Stimulated activated CD4-positive, alpha-beta T cell treated with anti-CD3 and anti-CD28 coated beads, Interleukin-12 subunit alpha, Interleukin-12 subunit beta, amount 100 ng/mL, for 4 hours (primary cell): ENCODE measurements around the gene CAMTA1.
A peak's percentile ranks its signal among the peaks of the same experiment; 100 is the strongest.

Experiments used
- DNase-seq: peaks from one replicate; pipeline ENCODE4 v3.0.0-alpha.2; 2020

CAMTA1 gene

DNA sequence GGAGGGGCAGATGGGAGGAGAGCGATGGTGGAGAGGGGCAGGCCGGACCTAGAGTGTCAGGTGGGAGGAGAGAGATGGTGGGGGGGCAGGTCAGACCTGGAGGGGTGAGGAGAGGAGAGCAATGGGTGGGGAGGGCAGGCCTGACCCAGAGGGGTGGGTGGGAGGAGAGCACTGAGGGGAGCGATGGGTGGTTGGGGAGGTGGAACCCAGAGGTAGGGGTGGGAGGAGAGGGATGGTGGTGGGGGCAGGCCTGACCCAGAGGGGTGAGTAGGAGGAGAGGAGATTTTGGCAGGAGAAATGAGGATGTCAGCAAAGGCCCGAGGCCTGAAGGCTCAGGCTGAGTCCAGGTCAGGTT, 828.6 kb downstream of the CAMTA1 start:
- no peak for DNase-seq

DNA sequence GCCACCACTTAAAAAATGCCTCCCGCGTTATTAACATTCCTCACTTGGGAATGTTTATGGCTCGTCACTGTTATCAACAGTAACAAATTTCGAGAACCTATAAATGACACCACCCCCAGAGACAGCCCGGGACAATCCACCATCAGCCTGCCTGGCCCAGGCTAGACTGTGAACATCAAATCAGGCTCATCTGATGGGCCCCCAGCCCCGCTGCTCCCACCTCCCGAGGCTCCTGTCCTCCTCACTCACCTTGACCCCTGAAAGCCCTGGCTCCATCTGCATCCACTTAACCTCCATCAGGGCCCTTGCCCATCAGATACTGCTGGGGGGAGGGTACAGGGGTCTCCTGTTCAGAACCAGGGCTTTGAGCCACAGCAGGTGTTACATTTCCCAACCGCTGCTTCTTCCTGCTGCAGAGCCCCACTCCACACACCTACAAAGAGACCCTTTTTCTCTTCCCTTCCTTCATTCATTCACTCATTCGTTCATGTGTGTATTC, 829.4 kb downstream of the CAMTA1 start:
- DNase-seq, result no peak

DNA sequence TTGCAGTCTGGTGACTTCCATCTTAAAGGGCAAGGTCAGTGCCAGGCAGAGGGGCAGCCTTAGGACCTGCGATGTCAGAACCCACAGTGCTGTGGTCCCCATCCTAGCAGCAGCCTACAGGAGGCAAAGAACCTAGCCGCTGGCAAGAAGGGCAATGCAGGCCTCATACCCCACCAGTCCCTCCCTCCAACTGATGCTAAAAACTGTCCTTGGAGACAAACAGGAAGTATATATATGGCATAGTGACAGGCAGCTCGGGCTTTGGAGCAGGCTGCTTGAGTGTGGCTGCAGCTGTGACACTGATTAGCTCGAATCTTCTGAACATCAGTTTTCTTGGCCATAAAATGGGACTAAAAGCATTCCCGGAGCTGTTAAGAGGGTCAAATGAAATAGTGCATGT, 829.9 kb downstream of the CAMTA1 start:
- DNase-seq, result no peak

DNA sequence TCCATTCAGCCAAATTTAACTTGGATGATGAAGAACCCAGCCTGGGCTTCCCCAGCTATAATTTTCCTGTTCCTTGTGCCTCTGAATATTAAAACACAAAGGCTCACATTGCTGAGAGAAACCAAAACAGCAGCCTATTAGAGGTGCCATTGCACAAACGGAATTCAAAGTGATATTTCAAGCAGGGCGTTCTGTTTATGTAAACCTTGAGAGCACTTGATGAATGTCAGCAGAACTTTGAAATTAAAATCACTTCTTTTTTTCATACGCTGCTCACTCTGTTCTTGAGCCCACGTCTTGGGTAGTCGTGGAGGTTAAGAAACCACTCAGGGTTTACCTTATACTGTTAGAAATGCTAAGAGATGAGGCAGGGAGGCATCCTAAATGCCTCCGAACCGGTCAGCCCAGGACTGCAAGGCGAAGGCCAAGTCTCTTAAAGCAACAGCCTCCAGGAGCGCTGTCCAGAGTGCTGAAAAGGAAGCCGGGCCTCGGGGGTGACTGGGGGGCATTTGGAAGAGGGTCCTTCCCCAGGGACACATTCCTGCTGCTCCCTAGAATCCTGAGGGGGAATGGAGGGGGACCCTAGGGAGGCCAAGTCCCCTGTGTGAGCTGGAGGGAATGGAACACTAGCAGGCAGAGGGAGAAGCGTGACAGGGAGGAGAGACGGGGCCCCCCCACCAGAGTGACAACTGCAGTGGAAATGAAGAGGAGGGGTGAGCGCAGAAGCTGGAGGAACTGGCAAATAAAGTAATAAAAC, 831.0 kb downstream of the CAMTA1 start:
- DNase-seq, result peak; percentile 13

DNA sequence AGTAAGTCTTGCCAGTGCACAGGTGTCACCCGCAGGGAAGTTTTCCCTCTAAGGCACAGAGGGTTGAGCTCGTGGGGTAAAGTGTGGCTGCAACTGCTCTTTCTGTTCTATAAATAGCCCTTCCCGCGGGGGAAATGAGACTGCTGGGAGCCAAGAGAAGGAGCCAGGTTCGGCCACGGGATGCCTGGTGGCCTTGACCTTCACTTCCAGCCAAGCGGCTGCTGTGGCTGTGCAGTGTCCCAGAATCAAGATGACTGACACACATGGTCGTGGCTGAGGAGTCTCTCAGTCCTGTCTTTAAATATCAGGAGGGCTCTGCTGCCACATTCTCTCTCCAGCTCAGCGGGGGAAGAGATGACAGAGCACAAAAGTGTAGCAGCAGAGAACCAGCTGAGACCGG, 831.7 kb downstream of the CAMTA1 start:
- no peak for DNase-seq

DNA sequence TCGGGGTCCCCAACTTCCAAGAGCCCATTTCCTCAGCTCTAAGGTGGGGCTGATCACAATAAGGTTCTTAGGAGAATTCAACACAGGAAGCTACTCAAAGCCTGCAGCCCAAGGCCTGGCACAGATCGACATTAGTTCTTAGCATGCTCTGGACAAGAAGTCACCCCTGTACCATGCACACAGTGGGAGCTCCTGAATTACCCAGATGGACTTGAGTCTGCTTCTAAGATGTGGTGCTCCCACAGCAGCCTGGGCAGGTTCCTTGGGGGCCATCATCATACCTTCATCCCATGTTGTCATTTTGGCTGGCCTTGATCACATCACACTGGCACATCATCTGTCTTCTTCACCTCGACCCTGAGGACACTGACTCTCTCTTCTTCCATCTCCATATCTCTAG, 832.6 kb downstream of the CAMTA1 start:
- no peak for DNase-seq

DNA sequence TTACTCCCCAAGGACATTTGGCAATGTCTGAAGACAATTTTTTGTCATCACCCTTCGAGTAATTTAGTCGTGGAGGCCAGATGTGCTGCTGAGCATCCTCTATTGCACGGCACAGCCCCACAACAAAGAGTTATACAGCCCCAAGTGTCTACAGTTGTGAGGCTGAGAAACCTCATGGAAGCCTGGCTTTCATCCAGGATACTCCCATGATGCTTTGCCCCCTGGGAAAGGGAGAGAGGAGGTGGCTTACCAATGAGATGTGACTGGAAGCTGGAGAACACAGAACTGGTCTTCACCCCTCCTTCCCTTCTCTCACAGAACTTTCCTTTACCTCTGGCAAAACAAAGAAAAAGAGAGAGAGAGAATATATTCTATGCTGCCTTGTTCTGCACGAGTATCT, 834.9 kb downstream of the CAMTA1 start:
- no peak for DNase-seq

DNA sequence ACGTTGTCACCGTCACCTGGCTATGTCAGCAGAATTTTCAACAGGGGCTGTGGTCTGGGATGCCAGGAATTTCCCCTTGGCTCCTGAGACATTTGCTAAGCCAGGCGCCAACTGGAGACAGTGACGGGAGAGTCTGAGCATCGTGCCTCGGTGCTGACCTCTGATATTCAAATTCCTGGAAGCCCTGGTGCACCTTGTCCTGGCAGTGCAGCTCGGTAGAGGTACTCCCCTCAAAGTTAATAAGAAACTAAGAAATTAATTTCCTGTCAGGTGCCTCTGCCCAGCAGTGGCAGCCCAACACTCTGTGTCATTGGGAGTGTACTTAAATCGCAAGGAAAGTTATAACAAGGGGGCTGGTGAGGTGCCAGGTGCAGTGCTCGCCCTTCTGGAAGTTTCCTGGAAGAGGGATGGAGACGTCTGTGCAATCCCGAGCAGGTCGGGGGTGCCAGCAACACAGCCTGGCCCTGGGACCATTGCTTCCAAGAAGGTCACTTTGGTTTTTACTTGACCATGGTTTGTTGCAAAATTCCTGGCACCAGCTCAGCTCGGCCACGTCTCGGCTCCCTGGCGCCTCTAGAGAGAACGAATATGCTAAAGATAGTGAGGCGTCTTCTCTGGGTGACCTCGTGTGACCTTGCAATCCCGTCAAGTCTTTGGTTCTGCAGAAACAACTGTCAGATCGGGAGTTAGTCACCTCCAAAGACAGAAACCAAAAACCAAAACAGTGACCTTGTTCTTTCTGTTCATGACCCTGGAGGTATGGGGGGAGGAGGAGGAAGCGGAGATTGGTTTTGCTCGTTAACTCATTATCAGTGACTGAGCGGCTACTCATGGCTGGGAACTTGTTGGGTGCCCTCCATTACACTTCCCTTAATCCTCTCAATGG, 836.3 kb downstream of the CAMTA1 start:
- no peak for DNase-seq

DNA sequence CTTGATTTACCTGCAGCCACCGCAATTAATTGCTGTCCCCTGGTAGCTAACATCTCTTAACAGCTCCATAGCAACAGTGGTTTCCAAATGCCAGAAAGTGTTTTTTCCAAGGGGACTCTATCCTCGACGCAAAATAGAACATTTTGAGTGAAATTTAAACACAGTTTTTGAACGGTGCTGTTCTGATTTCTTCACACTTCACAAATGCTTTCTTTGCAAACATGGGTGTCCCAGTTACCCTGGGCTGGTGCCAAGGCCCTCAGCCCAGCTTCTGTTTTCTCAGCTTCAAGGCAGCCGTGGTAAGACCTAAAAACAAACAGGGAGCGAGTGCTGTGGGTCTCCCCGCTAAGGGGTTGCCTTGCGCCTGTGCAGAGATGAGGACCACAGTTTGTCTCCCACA, 838.6 kb downstream of the CAMTA1 start:
- DNase-seq, result no peak

DNA sequence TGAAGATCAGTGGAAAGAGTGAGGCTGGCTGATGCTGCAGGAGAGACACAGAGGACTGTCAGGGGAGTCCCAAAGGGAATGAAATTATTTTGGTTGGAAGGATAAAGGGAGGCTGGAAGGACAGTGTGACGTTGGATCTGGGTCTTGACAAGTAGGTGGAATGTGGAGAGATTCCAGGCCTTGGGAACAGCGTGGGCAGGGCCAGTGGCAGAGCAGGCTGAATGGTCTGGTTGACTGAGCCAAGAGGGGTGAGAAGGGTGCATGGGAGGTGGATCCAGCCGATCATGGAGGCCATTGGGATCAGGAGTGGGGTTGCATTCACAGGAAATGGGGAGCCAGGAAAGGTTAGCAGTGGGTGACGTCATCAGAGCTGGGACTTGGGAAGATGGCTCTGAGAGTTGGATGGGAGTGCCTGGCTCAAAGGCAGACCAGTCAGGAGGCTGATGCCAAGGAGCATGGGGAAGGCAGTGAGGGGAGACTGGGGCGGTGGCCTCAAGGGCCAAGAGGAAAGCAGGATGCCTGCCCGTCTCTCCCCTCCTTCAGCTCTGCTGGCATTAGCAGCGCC, 839.6 kb downstream of the CAMTA1 start:
- DNase-seq, result no peak

DNA sequence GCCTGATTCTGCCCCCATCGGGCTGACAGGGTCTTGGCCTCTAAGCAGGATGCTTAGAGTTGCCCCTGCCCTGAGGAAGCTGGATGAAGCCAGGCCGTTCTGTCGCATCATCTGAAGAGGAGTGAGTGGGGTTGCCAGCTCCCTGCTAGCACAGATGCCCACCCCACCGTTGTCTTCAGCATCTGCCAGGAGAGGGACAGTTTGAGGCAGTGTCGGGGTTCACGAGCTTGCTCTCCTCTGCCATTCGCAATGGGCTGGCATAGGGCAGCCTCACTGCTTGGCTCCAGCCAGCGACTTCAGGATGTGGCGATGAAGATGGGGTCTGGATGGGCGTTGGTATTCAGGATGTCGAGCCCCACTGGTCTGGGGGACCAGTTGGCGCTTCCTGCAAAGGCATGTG, 840.1 kb downstream of the CAMTA1 start:
- no peak for DNase-seq

DNA sequence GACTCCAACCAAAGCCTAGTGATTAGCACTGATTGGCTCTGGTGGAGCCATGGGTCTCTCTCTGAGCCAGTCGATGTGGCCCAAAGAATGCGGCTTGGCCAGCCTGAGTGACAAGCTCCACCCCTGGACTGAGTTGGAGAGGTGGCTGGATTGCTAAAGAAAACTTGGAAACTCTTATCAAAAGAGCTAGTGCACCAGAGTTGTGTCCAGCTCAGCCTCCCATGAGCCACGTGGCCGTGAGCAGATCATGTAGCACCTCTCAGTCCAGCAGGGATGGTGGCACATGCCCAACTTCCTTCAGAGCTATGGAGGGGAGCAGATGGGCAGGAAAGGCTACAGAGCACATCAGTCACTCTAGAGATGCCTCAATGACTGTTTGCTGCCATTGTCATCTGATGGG, 843.0 kb downstream of the CAMTA1 start:
- DNase-seq, result no peak

DNA sequence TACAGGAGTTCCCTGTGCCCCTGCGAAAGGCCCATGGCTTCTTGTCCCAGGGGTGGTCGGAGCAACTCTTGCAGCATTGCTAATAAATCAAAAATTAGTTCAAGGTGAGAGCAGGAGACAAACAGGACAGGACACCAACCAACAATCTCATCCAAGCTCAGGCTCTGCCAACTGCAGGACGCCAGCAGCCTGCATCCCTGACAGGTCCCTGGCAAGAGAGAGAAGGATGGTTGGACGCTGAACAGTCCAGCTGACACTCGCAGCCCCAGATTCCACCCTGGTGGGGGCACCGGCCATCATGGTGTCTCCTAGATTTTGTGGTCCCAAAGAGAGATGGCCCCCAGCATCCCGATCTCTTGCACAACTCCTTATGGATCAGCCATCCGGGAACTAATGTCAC, 843.8 kb downstream of the CAMTA1 start:
- DNase-seq, result no peak

DNA sequence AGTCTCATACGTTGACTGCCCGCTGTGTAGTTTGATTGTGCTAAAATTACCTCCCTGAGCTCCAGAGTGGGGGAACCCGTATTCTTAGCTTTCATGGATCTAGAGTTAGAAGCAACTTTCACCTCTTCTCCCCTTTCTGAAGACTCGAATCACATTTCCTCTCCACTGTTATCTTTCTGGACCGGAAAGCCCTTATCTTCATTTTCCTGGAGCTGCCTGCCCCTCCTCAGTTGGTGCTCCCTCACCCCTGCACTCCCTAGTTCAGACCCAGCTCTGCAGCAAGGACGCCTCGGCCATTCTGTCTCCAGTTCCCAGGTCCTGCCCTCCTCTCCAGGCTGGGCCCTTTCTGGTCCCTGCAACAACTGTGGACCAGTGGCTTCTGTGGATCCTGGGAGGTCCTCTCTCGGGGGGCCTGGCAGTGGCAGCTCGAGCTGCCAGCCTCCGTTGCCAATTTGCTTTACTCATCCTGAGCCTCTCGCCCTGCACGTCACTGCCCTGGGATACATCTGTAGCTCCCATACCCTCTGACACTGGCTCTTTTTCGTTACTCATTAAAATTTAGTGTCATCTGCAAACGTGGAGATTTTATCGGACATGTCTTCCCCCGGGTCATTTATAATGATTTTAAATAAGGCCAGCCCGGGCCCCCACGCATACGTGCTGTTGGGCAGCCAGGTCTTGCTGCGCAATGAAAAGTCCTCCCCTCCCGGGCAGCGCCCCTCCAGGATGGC, 844.4 kb downstream of the CAMTA1 start:
- no peak for DNase-seq

DNA sequence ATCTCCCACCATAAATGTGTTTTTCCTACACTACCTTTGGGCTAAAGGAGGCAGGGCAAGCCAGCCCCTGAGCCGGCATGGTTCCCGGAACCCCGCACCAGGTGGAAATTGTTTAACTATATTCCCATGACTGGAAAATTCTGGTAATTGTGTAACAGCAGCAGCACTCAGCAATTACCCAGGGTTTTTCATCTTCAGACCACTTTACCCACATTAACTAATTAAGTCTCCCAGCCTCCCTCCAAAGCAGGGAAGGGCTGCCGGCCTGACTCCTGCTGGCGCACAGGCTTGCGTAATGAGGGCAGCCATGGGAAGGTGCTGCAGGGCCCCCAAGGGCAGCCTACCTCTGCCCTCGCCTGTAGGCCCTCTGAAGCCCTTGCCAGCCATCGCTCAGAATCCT, 845.1 kb downstream of the CAMTA1 start:
- DNase-seq, result no peak

DNA sequence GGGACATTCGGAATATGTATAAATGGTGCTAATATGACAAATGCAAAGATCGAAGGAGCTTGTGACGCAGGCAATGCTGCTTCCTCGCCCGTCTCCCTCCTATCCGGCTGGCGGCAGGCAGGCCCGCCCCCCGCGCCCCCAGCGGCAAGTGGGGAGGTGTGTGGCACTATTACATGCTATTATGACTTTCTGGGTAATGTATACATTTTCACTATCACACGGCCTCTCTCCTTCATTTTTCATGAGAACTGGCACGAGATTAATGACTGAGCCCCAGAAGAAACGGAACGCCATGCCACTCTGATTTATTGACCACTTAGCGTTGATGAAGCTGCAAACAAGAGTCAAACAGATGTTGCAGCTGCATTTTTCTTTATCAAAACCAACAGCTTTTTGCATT, 846.9 kb downstream of the CAMTA1 start:
- DNase-seq, result no peak

DNA sequence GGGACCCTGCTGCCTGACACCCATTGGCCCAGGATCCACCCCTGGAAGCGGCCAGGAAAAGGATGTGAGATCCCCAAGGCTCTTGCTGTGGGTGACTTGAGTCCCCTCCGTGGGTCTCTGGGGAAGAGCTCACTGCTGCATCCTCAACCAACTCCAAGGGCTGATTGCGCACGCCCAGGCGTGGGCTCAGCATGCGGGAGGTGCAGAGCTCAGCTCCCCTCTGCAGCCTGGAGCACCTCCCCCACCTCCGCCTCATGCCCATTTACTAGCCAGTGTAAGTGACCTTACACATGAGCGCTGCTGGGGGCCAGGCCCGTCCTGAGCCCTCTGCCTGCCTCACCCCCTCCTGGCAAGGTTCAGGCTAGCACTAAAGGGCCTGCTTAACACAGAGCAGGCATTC, 847.4 kb downstream of the CAMTA1 start:
- DNase-seq, result no peak

DNA sequence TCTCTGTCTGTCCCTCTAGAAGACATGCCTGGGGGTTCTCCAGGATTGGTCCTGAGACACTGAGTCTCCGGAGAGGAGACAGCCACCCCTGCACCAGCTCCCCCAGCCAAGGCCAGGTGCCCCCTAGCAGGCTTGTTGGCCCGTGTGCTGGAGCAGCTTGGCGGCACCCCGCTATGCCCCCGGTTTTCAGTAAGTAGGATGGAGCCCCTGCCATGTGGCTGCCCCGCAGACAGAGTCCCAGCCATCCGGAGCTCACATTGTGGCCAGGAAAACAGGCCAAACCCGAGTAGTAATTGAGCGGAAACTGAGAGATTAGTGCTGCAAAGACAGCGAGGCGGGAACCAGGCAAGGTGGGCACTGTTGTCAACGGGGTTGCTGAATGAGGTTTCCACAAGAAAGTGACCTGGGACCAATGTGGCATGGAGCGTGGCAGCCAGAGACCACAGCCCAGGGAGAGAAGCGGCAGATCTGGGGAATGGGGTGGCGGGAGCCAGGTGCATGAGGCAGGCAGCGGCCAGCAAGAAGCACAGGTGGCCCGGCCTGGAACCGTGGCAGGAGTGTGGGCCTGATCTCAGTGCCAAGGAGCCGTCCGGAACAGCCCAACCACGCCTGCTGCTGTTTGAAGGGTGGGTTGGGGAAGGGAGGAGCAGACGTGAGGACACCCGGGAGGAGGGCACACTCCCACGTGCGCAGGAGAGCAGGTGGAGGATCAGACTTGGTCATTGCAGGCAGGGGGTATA, 848.4 kb downstream of the CAMTA1 start:
- no peak for DNase-seq

DNA sequence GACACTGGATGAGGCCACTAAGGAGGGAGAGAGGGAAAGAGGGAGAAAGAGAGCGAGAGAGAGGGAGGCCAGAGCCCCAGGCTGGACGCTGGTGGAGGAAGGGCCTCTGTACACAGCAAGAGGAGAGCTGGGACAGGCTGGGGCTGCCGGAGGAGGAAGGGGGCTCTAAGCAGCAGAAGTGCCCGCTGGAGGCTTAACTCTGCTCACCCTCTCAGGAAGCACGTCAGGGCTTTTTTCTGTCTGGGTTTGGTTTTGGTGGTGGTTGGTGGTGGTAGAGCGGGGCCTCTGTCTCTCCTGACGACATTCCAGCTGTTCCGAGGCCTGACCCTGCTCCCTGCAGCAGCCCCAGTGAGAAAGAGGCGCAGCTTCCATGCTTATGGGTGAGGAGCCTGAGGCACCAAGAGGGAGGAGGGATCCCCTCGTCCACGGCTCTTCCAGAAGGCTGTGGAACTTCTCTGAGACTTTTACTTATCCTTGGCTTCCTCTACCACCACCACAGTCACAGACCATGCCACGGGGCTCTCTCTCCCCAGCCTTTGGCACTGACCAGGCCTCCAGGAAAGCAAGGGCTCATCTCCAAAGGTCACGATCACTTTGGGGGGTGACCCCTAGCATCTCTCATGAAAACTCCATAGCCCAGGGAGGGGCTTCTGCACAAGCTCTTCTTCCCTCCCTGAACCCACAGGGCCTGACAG, 849.4 kb downstream of the CAMTA1 start:
- DNase-seq, result no peak

DNA sequence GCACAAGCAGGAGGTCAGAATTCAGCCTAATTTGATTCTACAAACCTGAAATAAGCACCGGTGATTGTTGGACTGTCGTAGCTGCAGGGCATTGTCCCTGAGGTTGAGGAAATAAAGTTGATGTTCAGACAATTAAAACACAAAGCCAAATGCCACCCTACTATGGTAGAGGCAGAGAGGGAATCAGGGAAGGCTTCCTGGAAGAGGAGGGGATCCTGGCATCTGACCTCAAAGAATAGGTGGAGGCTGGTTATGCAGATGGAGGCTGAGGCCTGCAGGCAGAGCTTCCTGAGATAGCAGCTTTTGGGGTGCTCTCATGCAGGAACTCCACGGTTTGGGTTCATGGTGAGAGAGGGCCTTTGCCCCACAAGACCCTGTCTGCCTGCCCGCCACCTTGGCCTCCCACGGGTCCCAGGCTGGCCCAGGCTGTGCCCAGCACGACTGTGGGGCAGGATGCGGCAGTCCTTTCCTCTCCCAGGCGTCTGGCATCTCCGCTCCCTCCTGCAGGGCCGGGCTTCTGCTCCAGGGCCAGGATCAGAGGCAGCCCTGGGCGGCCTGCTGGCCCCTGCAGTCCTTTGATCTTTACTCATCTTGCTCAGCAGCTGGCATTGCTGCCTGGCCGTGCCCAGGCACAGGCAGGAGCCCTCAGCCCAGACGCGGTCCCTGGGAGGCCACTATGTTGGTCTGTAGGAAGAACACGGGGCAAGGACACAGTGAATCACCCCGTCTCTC, 851.7 kb downstream of the CAMTA1 start:
- DNase-seq, result no peak

DNA sequence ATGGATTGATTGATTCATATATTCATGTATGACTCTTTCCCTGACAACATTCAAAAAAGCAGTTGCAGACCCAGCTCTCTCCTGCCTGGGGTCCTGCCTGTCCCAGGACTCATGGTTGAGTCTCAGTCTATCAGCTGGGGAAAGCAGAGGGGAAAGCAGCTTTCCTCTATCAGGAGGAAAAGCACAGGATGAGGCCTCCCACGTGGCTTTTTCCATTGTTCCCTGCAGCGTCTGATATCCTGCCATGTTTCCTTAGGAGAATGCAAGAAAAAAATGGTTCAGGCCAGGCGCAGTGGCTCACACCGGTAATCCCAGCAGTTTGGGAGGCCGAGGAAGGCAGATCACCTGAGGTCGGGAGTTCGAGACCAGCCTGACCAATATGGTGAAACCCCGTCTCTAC, 852.8 kb downstream of the CAMTA1 start:
- no peak for DNase-seq
